ENCODE measurements around the gene ELAC1.

GRCh38 chr18:50970006-50970405 is 2.2 kb downstream of the ELAC1 start:
- no peak for TF ChIP-seq EZH2 (IDR thresholded peaks at IDR 0.05)
- TF ChIP-seq POLR2AphosphoS5 (IDR thresholded peaks at IDR 0.05; ENCODE audit: borderline replicate concordance, low read depth, low read length) = no peak
- TF ChIP-seq FOXP2 (optimal IDR thresholded peaks at IDR 0.05; ENCODE audit: control extremely low read depth, extremely low read length, insufficient read depth) = no peak

Measured in SK-N-MC (cell line).